Breast epithelium (tissue), 3 donors: ENCODE measurements around the gene WHRN.

Source experiments
- CTCF ChIP-seq, 3 donors: fragments of 450-650 bp; IDR thresholded peaks; one replicate each; pipeline ENCODE4 v1.5.1; 2016 to 2017; ENCODE audit warnings: antibody characterized with exemption in 3 of 3, mild to moderate bottlenecking in 3 of 3, moderate library complexity in 3 of 3
- POLR2AphosphoS5 ChIP-seq, 3 donors: sonication (generic); formaldehyde crosslinking; IDR thresholded peaks; one replicate each; pipeline ENCODE4 v1.6.1; 2017; ENCODE audit warnings: antibody characterized with exemption in 3 of 3

DNA sequence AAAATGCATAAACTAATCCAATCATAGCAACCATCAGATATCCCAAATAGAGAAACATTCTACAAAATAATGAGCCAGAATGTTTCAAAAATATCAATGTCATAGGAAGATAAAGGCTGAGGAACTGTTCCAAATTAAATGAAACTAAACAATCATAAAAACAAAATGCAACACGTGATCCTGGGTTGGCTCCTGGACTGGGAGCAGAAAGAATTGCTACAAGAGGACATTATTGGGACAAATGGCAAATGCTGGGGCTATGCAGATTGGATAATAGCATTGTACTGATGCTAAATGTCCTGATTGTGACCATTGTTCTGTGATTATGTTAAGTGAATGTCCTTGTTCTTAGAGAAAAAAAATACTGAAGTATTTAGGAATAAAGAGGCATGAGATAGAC, 63.3 kb downstream of the WHRN start:
- no peak for TF ChIP-seq POLR2AphosphoS5 (IDR thresholded peaks at IDR 0.05)
- TF ChIP-seq CTCF (IDR thresholded peaks at IDR 0.05) = no peak
